Endothelial cell of umbilical vein (primary cell): ENCODE measurements around the gene VGLL4. TPM values are rescaled to one million over a fixed set of nuclear protein-coding genes. Genes with fewer than 3 reads are reported as not detected.

Source experiments
- BruUV-seq: library from RNA; stranded (reverse); fragments of 400-500 nt; replicated peaks from 2 replicates; lab custom pipeline; 2021; lab: Mats Ljungman, UMichigan
- CTCF ChIA-PET: fragments of 300-600, 350-600 bp; sonication (Branson Sonifier 250); formaldehyde crosslinking; loops from one replicate; lab custom pipeline; 2021; ENCODE audit warnings: antibody characterized with exemption, inconsistent platforms; lab: Charles Lee
- POLR2A ChIA-PET: fragments of 300-600, 350-600 bp; sonication (Branson Sonifier 250); formaldehyde crosslinking; loops from one replicate; lab custom pipeline; 2021; ENCODE audit warnings: antibody characterized with exemption, inconsistent platforms; lab: Charles Lee
- DNase-seq: peaks from one replicate; pipeline ENCODE4 v3.0.0-alpha.2; 2011; ENCODE audit warnings: low read depth, low spot score
- FAIRE-seq: peaks from 2 replicates; lab custom pipeline; 2011; peaks lifted over from hg19 to GRCh38; lab: Jason Lieb, UNC
- H2AFZ ChIP-seq: 2 replicates; pipeline ENCODE4 v1.6.0; 2012; ENCODE audit warnings: low read depth, low read length, control low read depth, inconsistent platforms
- H3K27ac ChIP-seq: 2 replicates; pipeline ENCODE4 v1.5.1; 2011; ENCODE audit warnings: low read depth, mild to moderate bottlenecking, control low read depth, low read length, moderate library complexity; ENCODE audit not compliant: insufficient read depth
- H3K27me3 ChIP-seq, 2 experiments: 2 replicates each; pipeline versions ENCODE4 v1.6.0 to v1.6.1; 2011; ENCODE audit warnings: low read length in 2 of 2, mixed read lengths in 1 of 2; ENCODE audit not compliant: control insufficient read depth in 2 of 2, insufficient read depth in 2 of 2
- H3K36me3 ChIP-seq, 2 experiments: 2 replicates in 1 of 2; 3 replicates in 1 of 2; pipeline ENCODE4 v1.5.1; 2011; ENCODE audit warnings: low read length in 2 of 2, mild to moderate bottlenecking in 1 of 2, moderate library complexity in 1 of 2; ENCODE audit not compliant: control insufficient read depth in 2 of 2, insufficient read depth in 2 of 2; ENCODE audit errors: extremely low read depth in 1 of 2
- H3K4me1 ChIP-seq: 3 replicates; pipeline ENCODE4 v1.5.1; 2011; ENCODE audit warnings: mild to moderate bottlenecking, low read length; ENCODE audit not compliant: control insufficient read depth, insufficient read depth; ENCODE audit errors: extremely low read depth
- H3K4me2 ChIP-seq: 2 replicates; pipeline ENCODE4 v1.6.1; 2011; ENCODE audit warnings: low read length, control low read depth, mixed read lengths; ENCODE audit not compliant: insufficient read depth
- H3K4me3 ChIP-seq, 3 experiments: fragments of 200-600 bp in 1 of 3; sonication (generic), shearing (Covaris generic) in 1 of 3; replicated peaks in 1 of 3; 2 replicates each; pipeline ENCODE4 v1.5.1; 2011 to 2016; ENCODE audit warnings: control low read depth in 3 of 3, low read length in 3 of 3, mild to moderate bottlenecking in 2 of 3, inconsistent platforms in 1 of 3, low read depth in 1 of 3, moderate library complexity in 1 of 3; ENCODE audit not compliant: insufficient read depth in 1 of 3
- H3K79me2 ChIP-seq: 2 replicates; pipeline ENCODE4 v1.6.0; 2012; ENCODE audit warnings: low read length, inconsistent platforms; ENCODE audit not compliant: control insufficient read depth, insufficient read depth
- H3K9ac ChIP-seq: replicated peaks from 2 replicates; pipeline ENCODE3; 2011; ENCODE audit warnings: low read length, control low read depth; ENCODE audit not compliant: insufficient read depth; ENCODE audit errors: extremely low read depth
- H3K9me1 ChIP-seq: replicated peaks from 3 replicates; pipeline ENCODE4 v1.6.0; 2011; ENCODE audit warnings: mild to moderate bottlenecking, low read length; ENCODE audit not compliant: control insufficient read depth, insufficient read depth; ENCODE audit errors: extremely low read depth
- H3K9me3 ChIP-seq: replicated peaks from 2 replicates; pipeline ENCODE4 v1.5.1; 2012; ENCODE audit warnings: low read length, inconsistent platforms; ENCODE audit not compliant: control insufficient read depth, insufficient read depth
- H4K20me1 ChIP-seq: replicated peaks from 2 replicates; pipeline ENCODE3; 2011; ENCODE audit warnings: mild to moderate bottlenecking, low read length; ENCODE audit not compliant: control insufficient read depth, insufficient read depth; ENCODE audit errors: extremely low read depth
- CTCF ChIP-seq, 2 donors: IDR thresholded peaks; 1 replicate in 1 of 2; 2 replicates in 1 of 2; pipeline ENCODE4 v1.5.1; 2011; ENCODE audit warnings: low read length in 2 of 2, mild to moderate bottlenecking in 2 of 2, moderate library complexity in 2 of 2, control low read depth in 1 of 2, inconsistent platforms in 1 of 2, low read depth in 1 of 2; ENCODE audit not compliant: insufficient read depth in 1 of 2; ENCODE audit errors: extremely low read depth in 1 of 2
- EZH2 ChIP-seq: IDR thresholded peaks from 2 replicates; pipeline ENCODE4 v1.6.1; 2012; ENCODE audit warnings: borderline replicate concordance, low read depth, mild to moderate bottlenecking, moderate library complexity, low read length, inconsistent platforms; ENCODE audit not compliant: severe bottlenecking
- FOS ChIP-seq: IDR thresholded peaks from 2 replicates; pipeline ENCODE4 v1.6.1; 2011; ENCODE audit warnings: mild to moderate bottlenecking, low read length, moderate library complexity, borderline replicate concordance; ENCODE audit not compliant: insufficient read depth
- GATA2 ChIP-seq: IDR thresholded peaks from 2 replicates; pipeline ENCODE4 v1.7.0; 2011; ENCODE audit warnings: low read depth, mild to moderate bottlenecking, moderate library complexity, mixed read lengths, low read length; ENCODE audit not compliant: insufficient read length, insufficient read depth
- JUN ChIP-seq: IDR thresholded peaks from 2 replicates; pipeline ENCODE4 v1.6.1; 2011; ENCODE audit warnings: borderline replicate concordance, low read depth; ENCODE audit not compliant: insufficient read length, insufficient read depth
- MAX ChIP-seq: IDR thresholded peaks from 2 replicates; pipeline ENCODE4 v1.6.1; 2011; ENCODE audit not compliant: insufficient read depth, insufficient read length
- MYC ChIP-seq: IDR thresholded peaks from one replicate; pipeline ENCODE4 v1.6.1; 2011; ENCODE audit warnings: mild to moderate bottlenecking, low read depth, low read length
- POLR2A ChIP-seq: IDR thresholded peaks from 2 replicates; pipeline ENCODE4 v1.6.1; 2012; ENCODE audit warnings: low read depth, mild to moderate bottlenecking, control low read depth, low read length
- POLR2AphosphoS5 ChIP-seq: IDR thresholded peaks from 2 replicates; pipeline ENCODE4 v1.6.1; 2012; ENCODE audit warnings: low read depth, mild to moderate bottlenecking, control low read depth, low read length, moderate library complexity; ENCODE audit not compliant: insufficient read depth
- dilution Hi-C: fragments of 300-500 bp; cut with MboI; formaldehyde crosslinking; loops from one replicate; pipeline ENCODE4 v1.15.0; 2019; ENCODE audit warnings: low sequenced_read_pairs; ENCODE audit not compliant: extremely low pct_ligation_motif_present
- intact Hi-C: fragments of 100-400 bp; cut with micrococcal nuclease; formaldehyde crosslinking; loops from one replicate; pipeline ENCODE4 v1.10.0; 2022
- polyA plus RNA-seq, 4 experiments: library from polyadenylated mRNA; depleted of rRNA in 3 of 4; stranded (reverse) in 3 of 4; unstranded in 1 of 4; fragments of >200 nt; gene quantifications; 2 replicates each; pipeline versions ENCODE4 v1.2.1 to v1.2.3, GENCODE V29; 2011 to 2012; ENCODE audit warnings: missing spikeins in 1 of 4
- total RNA-seq: library from RNA; stranded (reverse); gene quantifications from 2 replicates; pipeline ENCODE4 v1.2.3, GENCODE V29; 2021

VGLL4 gene
- total and polyA plus RNA-seq, 2 donors (not counting 3 experiments of a cell fraction or from before 2014, with no cell fraction given): 67.0 to 78.9 TPM

DNA sequence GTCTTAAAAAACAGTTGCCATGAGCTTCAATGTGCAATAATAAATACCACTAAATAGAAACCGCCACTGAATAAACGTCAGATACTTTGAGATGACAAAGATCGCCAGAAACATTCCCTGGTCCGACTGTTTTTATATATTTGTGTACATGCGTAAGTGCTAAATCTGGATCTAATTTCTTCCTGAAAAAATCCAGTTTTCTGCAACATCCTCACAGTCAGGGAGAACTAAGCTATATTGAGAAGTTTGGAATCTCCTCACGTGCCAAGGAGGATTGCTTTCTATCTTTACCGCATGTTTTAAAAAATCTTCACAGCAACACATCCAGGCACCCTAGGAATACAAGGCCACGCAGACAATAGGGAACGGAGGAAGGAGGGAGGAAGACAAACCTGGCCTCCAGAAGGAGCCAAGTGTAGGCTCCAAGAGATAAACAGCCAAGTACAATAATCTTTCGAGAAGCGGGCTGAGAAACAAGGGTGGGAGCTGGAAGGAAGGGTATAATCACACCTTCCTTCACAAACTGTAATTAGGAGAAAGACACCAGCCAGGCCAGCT is 5.7 kb downstream of the VGLL4 start:
- H3K9ac ChIP-seq: peak overlapping the region; percentile 84
- BruUV-seq: no TSS peak

GRCh38 chr3:11636394-11636770 is 7.3 kb downstream of the VGLL4 start:
- dilution Hi-C loops (no loop called here), intact Hi-C loops (no loop called here)
- Histone ChIP-seq H3K27me3 (no peaks in the 10 kb centered on the region), H3K9me3 (no peaks in the 10 kb centered on the region), H3K27ac (peak overlapping the region; percentile 19), H3K4me2 (peak overlapping the region; percentile 93), H3K4me1 (peaks cover 83% of the 10 kb centered on the region), H3K36me3 (no peaks in the 10 kb centered on the region), H3K4me3 (no peak overlapping the region), H3K9ac (peak overlapping the region; percentile 38), H2AFZ (no peak overlapping the region), H4K20me1 (no peaks in the 10 kb centered on the region), H3K79me2 (peaks cover 100% of the 10 kb centered on the region), H3K9me1 (no peaks in the 10 kb centered on the region)
- DNase-seq (no peak), FAIRE-seq (no peak)
- ChIA-PET POLR2A (no interaction called here), CTCF (interaction anchor here (1.0 to 2.3 kb wide), 3 partner anchors 10 to 256 kb away, joined by 3 to 8 read pairs (median 4); no protein-coding TSS in a partner anchor)
- BruUV-seq: no TSS peak
- TF ChIP-seq POLR2AphosphoS5: no peak
- no peak for TF ChIP-seq EZH2
- TF ChIP-seq GATA2: no peak
- TF ChIP-seq FOS: no peak
- TF ChIP-seq MAX: no peak
- no peak for TF ChIP-seq MYC
- TF ChIP-seq CTCF (IDR thresholded peaks at IDR 0.05; ENCODE audit: extremely low read depth in 1 of 2, insufficient read depth in 1 of 2, low read depth in 1 of 2, low read length in 2 of 2): no peak
- TF ChIP-seq JUN: no peak
- TF ChIP-seq POLR2A: no peak

More for the DNA sequence above, 5.7 kb downstream of the VGLL4 start:
- Histone ChIP-seq H3K4me3 (peak overlapping the region; percentile 22 to 58 (median 27)), H3K9me3 (no peaks in the 10 kb centered on the region), H3K79me2 (peaks cover 100% of the 10 kb centered on the region), H3K4me2 (peak overlapping the region; percentile 93), H3K9me1 (no peaks in the 10 kb centered on the region), H2AFZ (no peak overlapping the region), H4K20me1 (no peaks in the 10 kb centered on the region), H3K36me3 (no peaks in the 10 kb centered on the region), H3K27ac (peak overlapping the region; percentile 92), H3K27me3 (no peaks in the 10 kb centered on the region), H3K4me1 (peaks cover 80% of the 10 kb centered on the region)
- FAIRE-seq (no peak), DNase-seq (peak; percentile 62)
- dilution Hi-C loops: no loop called here
- CTCF ChIA-PET: interaction anchor here (0.6 to 3.6 kb wide), 13 partner anchors 12 to 482 kb away, joined by 3 to 24 read pairs (median 5); no protein-coding TSS in a partner anchor
- POLR2A ChIA-PET: interaction anchor here (0.7 to 1.1 kb wide), 7 partner anchors 15 to 259 kb away, joined by 3 to 4 read pairs (median 3); no protein-coding TSS in a partner anchor
- TF ChIP-seq GATA2 (no peak), MAX (peak; percentile 8)
- intact Hi-C loops: no loop called here
